ENCODE results near the gene RNF157.

DNA sequence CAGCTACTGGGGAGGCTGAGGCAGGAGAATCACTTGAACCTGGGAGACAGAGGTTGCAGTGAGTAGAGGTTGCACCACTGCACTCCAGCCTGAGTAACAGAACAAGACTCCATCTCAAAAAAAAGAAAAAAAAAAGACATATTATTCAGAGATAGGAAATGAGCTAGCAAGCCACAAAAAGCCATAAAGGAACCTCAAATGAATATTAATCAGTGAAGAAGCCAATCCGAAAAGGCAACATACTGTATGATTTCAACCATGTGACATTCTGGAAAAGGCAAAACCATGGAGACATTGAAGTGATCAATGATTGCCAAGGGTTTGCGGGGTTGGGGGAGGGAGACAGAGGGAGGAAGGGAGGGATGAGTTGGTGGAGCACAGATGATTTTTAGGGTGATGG is 128.3 kb downstream of the RNF157 start:
- TF ChIP-seq EZH2phosphoT487 (IDR thresholded peaks at IDR 0.05; ENCODE audit: low read depth, severe bottlenecking, unreplicated experiment): no peak
- TF ChIP-seq EZH2 (IDR thresholded peaks at IDR 0.05; ENCODE audit: borderline replicate concordance): no peak

Measured in hepatocyte (in vitro differentiated cells).